Measurements from ENCODE around the gene ZNF428.

GRCh38 chr19:43664018-43664417 is 44.6 kb upstream of the ZNF428 start:
- TF ChIP-seq CTCF (conservative IDR thresholded peaks at IDR 0.05; ENCODE audit: low read length) (no peak), EZH2phosphoT487 (IDR thresholded peaks at IDR 0.05; ENCODE audit: borderline replicate concordance) (no peak)

All from Loucy (cell line).